GM12874 (cell line): ENCODE measurements around the gene UNC119B.

ENCODE experiments used
- CTCF ChIP-seq: IDR thresholded peaks from 2 replicates; pipeline ENCODE4 v1.5.1; 2011; ENCODE audit warnings: low read depth, mild to moderate bottlenecking, control low read depth, low read length, moderate library complexity; ENCODE audit not compliant: insufficient read depth

UNC119B gene

GRCh38 chr12:120766566-120766965, 56.3 kb downstream of the UNC119B start:
- TF ChIP-seq CTCF = no peak

GRCh38 chr12:120767071-120768024, 57.1 kb downstream of the UNC119B start:
- no peak for TF ChIP-seq CTCF

DNA sequence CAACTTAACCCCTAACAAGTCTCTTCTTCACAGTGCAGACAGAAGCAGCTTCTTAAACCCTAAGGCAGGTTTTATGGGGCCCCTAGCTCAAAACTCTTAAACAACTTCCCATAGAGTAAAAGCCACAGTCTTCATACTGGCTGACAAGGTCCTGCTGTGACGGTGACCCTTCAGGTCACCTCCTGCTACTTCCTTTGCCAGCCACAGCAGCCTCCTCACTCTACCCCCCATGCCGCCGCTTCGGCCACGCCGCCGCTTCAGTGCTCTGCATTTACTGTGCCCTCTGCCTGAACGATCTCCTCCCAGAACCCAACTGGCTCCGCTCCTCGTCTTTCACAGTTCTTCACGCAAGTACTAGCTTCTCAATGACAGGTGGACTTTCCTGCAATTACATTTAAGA, 60.8 kb downstream of the UNC119B start:
- no peak for TF ChIP-seq CTCF
